ENCODE data around the gene RCOR1.
"Not testable (repeated sequence)": the region's sequence is repeated elsewhere in the genome, so short reads cannot be mapped to it uniquely, and the experiment has no call there.

RCOR1 gene

GRCh38 chr14:102764220-102764671 lies 171.8 kb downstream of the RCOR1 start:
- no peak overlapping the region for H3K27ac Mint-ChIP-seq
- no peaks in the 10 kb centered on the region for H3K36me3 Mint-ChIP-seq (ENCODE audit: low read depth)
- H3K27me3 Mint-ChIP-seq (ENCODE audit: low read depth), result peaks cover 36% of the 10 kb centered on the region
- H3K4me1 Mint-ChIP-seq, result peaks cover 16% of the 10 kb centered on the region
- no peak overlapping the region for H3K4me3 Mint-ChIP-seq
- no peaks in the 10 kb centered on the region for H3K9me3 Mint-ChIP-seq
- TF ChIP-seq, protein P1, sequence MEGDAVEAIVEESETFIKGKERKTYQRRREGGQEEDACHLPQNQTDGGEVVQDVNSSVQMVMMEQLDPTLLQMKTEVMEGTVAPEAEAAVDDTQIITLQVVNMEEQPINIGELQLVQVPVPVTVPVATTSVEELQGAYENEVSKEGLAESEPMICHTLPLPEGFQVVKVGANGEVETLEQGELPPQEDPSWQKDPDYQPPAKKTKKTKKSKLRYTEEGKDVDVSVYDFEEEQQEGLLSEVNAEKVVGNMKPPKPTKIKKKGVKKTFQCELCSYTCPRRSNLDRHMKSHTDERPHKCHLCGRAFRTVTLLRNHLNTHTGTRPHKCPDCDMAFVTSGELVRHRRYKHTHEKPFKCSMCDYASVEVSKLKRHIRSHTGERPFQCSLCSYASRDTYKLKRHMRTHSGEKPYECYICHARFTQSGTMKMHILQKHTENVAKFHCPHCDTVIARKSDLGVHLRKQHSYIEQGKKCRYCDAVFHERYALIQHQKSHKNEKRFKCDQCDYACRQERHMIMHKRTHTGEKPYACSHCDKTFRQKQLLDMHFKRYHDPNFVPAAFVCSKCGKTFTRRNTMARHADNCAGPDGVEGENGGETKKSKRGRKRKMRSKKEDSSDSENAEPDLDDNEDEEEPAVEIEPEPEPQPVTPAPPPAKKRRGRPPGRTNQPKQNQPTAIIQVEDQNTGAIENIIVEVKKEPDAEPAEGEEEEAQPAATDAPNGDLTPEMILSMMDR (IDR thresholded peaks at IDR 0.05; ENCODE audit: unreplicated experiment in 3 of 3), result no peak

DNA sequence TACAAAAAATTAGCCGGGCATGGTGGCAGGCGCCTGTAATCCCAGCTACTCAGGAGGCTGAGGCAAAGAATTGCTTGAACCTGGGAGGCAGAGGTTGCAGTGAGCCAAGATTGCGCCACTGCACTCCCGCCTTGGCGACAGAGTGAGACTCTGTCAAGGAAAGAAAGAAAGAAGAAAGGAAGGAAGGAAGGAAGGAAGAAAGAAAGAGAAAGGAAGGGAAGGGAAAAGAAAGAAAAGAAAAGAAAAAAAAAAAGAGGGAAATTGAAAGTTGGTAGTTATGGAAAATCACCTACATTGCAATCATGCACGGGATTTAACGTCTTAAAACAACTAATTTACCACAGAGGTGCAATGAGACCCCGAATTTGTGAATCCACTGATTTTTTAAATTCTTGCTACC lies 173.3 kb downstream of the RCOR1 start:
- H3K4me1 Mint-ChIP-seq; H3K27ac Mint-ChIP-seq; H3K9me3 Mint-ChIP-seq; H3K4me3 Mint-ChIP-seq; H3K36me3 Mint-ChIP-seq (ENCODE audit: low read depth): not testable (repeated sequence)
- peaks cover 39% of the 10 kb centered on the region for H3K27me3 Mint-ChIP-seq (ENCODE audit: low read depth)

DNA sequence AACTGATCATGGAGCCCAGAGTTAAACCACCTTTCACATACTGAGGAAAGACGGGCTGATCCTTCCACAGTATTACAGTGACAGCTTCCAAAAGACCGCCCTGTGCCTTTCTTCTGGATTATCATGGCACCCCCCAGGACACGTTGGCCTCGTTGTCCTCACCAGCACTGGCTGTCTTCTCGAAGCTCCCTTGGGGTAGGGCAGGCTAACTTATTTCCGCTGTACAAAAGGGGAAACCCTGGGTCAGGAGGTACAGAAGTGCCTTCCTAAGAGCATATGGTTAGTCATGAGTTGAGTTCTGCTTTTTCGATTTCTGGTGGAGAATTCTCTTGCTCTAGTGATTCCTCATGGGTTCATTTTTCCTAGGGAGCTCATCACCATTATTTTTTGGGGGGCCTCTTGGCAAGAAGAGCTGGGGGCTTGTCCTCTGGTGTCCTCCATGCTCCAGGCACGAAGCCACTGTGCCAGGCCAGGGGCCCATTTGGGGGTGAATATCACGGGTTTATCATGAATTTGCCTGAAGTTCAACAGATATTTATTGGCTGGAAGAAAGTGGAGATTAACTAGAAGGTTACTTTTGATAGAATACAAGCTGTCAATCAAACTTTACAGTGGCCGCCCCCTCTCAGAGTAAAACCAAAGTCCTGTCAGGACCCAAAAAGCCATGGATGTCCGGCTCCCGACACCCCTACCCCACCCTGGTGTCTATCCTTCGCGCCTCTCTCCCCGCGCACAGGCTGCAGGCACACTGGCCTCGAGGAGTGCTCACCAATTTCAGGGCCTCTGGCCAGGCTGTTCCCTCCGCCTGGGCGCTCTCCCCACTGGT lies 176.0 kb downstream of the RCOR1 start:
- H3K27me3 Mint-ChIP-seq (ENCODE audit: low read depth), result peaks cover 36% of the 10 kb centered on the region
- H3K4me3 Mint-ChIP-seq, result no peak overlapping the region
- no peaks in the 10 kb centered on the region for H3K9me3 Mint-ChIP-seq
- H3K36me3 Mint-ChIP-seq (ENCODE audit: low read depth), result no peaks in the 10 kb centered on the region
- H3K4me1 Mint-ChIP-seq, result no peaks in the 10 kb centered on the region
- TF ChIP-seq, protein P1 (IDR thresholded peaks at IDR 0.05; ENCODE audit: unreplicated experiment in 3 of 3), result no peak
- no peak overlapping the region for H3K27ac Mint-ChIP-seq

- Mint-ChIP-seq H3K27me3 (ENCODE audit: low read depth) (peaks cover 34% of the 10 kb centered on the region), H3K4me3 (no peak overlapping the region), H3K4me1 (no peaks in the 10 kb centered on the region), H3K9me3 (no peaks in the 10 kb centered on the region), H3K27ac (no peak overlapping the region), H3K36me3 (ENCODE audit: low read depth) (no peaks in the 10 kb centered on the region)
- TF ChIP-seq, protein P1 (IDR thresholded peaks at IDR 0.05; ENCODE audit: unreplicated experiment in 3 of 3), result no peak
These were observed 176.5 kb downstream of the RCOR1 start for GRCh38 chr14:102769049-102769327.

DNA sequence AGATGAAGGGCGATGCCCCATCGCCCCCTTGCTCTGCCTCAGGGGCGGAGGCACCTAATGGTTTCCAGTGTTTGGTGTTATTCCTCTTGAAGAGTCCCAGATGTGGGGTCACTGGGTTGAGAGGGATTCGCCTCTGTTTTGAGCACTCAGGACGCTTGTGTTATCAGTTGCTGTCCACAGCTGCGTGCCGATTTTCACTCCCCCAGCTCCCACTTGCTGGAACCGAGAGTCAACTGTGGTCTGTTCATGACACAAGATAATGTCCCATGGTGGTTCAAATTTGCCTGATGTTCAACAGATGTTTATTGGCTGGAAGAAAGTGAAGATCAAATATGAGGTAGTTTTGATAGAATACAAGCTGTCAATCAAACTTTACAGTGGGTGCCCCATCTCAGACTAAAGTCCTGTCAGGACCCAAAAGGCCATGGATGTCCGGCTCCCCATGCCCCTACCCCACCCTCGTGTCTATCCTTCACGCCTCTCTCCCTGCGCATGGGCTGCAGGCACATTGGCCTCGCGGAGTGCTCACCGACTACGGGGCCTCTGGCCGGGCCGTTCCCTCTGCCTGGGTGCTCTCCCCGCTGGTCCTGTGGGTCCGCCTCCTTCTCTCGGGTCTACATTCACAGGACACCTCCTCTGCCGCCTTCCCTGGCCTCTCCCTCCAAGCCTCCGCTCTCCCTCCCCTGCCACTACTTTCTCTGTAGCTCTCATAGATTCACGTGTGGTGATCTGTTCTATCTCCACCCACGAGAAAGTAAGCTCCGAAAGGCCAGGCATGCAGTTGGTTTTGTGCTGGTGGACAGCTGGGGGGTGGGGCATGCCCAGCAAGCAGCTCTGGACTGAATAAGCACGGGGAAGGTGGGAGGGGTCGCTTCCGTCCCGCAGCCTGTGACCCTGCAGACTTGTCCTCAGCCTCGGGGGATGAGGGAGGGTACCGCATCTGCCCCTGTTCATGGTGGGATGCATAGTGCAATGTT lies 178.0 kb downstream of the RCOR1 start:
- H3K9me3 Mint-ChIP-seq, result no peaks in the 10 kb centered on the region
- H3K4me1 Mint-ChIP-seq, result peaks cover 5% of the 10 kb centered on the region
- peaks cover 33% of the 10 kb centered on the region for H3K27me3 Mint-ChIP-seq (ENCODE audit: low read depth)
- H3K36me3 Mint-ChIP-seq (ENCODE audit: low read depth), result no peaks in the 10 kb centered on the region
- no peak overlapping the region for H3K4me3 Mint-ChIP-seq
- TF ChIP-seq, protein P1 (IDR thresholded peaks at IDR 0.05; ENCODE audit: unreplicated experiment in 3 of 3), result no peak
- H3K27ac Mint-ChIP-seq, result no peak overlapping the region

DNA sequence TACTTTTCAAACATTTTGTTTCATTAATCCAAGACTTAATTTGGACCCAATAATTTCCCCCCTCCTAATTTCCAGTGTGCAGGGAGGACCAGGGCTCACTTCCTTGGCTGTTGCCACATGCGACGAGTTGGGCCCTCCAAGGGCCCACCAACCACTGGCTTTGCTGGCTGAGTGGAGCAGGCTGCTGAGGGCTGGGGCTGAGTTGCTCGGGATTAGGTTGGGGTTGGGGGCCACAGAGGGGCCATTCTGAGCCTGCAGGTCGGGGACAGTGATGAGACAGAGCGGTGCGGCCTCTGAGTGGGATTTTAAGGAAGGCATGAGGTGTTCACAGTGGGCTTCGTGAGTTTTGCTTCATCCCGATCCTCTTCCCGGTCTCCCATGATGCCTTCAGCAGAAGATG lies 178.7 kb downstream of the RCOR1 start:
- Mint-ChIP-seq H3K4me3 (no peak overlapping the region), H3K27me3 (ENCODE audit: low read depth) (peaks cover 29% of the 10 kb centered on the region), H3K4me1 (peaks cover 5% of the 10 kb centered on the region), H3K27ac (no peak overlapping the region), H3K9me3 (no peaks in the 10 kb centered on the region), H3K36me3 (ENCODE audit: low read depth) (no peaks in the 10 kb centered on the region)
- TF ChIP-seq, protein P1 (IDR thresholded peaks at IDR 0.05; ENCODE audit: unreplicated experiment in 3 of 3), result no peak
